ENCODE measurements around the gene CEP128.

Gene CEP128

DNA sequence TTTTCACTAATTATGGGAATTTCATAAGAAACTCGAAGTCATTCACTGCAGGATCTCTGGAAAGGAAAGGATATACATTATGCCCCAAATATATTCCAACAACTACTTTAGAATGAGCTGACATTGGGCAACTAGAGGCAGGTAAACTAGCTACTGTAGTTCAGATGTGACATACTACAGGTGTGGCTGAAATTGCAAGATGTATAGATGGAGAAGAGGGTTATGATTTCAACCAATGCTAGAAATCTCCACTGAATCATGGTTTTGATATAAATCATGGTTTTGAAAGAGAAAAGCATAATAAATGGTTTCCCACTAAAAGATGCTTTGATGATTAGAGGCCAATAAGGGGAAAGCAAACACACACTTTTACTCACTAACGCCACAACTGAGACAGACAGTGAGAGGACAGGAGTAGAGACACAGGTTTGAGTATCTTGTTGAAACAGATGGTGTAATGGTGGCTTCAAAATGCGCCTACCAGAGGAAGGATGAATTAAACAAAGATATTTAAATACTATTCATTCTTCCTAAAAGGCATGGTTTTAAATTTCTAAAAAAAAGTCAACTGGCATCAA, 434.2 kb downstream of the CEP128 start:
- H3K9me3 ChIP-seq (ENCODE audit: control insufficient read depth, insufficient read depth, low read depth, low read length), result no peaks in the 10 kb centered on the region
- no peaks in the 10 kb centered on the region for H3K36me3 ChIP-seq (ENCODE audit: control insufficient read depth in 2 of 2, insufficient read depth in 1 of 2, low read length in 2 of 2)
- no peak overlapping the region for H3K27ac ChIP-seq (ENCODE audit: extremely low read depth, low read depth, low read length)
- CTCF ChIA-PET, result no interaction called here
- H3K4me3 ChIP-seq (ENCODE audit: low read depth, low read length), result no peak overlapping the region
- TF ChIP-seq ZNF555 (tag by site-specific recombination; conservative IDR thresholded peaks at IDR 0.05) (no peak), ZNF274 (IDR thresholded peaks at IDR 0.05; ENCODE audit: low read length) (no peak), ZNF274 (tag by site-specific recombination; IDR thresholded peaks at IDR 0.05; ENCODE audit: borderline replicate concordance) (no peak), ZNF529 (tag by site-specific recombination; IDR thresholded peaks at IDR 0.05; ENCODE audit: insufficient replicate concordance) (no peak), KLF16 (tag by site-specific recombination; IDR thresholded peaks at IDR 0.05) (no peak), ZNF23 (tag by site-specific recombination; IDR thresholded peaks at IDR 0.05; ENCODE audit: borderline replicate concordance) (no peak), ZNF692 (tag by site-specific recombination; IDR thresholded peaks at IDR 0.05) (no peak), IKZF3 (tag by site-specific recombination; IDR thresholded peaks at IDR 0.05) (no peak)
- POLR2A ChIA-PET, result no interaction called here
- H3K4me1 ChIP-seq (ENCODE audit: control insufficient read depth, insufficient read depth, low read length), result no peaks in the 10 kb centered on the region

DNA sequence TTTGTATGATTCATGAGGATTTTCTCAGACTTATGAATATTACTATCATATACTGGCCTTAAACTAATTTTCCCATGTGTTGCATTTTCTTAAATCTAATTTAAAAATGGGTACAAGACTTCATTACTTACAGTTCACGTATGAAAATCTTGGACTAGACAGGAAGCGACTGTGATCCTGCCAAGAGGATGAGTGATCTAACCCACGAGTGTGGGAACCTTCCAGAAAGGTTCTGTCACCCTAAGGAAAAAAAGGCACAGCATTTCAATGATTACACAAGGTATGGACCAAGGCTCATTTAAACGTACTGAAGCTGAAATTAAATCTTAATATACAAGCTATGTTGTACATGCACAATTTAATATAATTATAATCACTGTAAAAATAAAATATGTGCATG, 436.8 kb downstream of the CEP128 start:
- CTCF ChIA-PET, result no interaction called here
- H3K36me3 ChIP-seq (ENCODE audit: control insufficient read depth in 2 of 2, insufficient read depth in 1 of 2, low read length in 2 of 2), result no peaks in the 10 kb centered on the region
- H3K4me1 ChIP-seq (ENCODE audit: control insufficient read depth, insufficient read depth, low read length), result no peaks in the 10 kb centered on the region
- no peak overlapping the region for H3K27ac ChIP-seq (ENCODE audit: extremely low read depth, low read depth, low read length)
- no peaks in the 10 kb centered on the region for H3K9me3 ChIP-seq (ENCODE audit: control insufficient read depth, insufficient read depth, low read depth, low read length)
- TF ChIP-seq KLF16 (tag by site-specific recombination; IDR thresholded peaks at IDR 0.05) (no peak), ZNF391 (tag by site-specific recombination; IDR thresholded peaks at IDR 0.05; ENCODE audit: borderline replicate concordance, low read depth) (no peak), ZNF248 (tag by site-specific recombination; IDR thresholded peaks at IDR 0.05) (no peak), ZNF639 (tag by site-specific recombination; IDR thresholded peaks at IDR 0.05) (no peak), GLIS1 (tag by site-specific recombination; IDR thresholded peaks at IDR 0.05) (no peak), ZNF518A (tag by site-specific recombination; conservative IDR thresholded peaks at IDR 0.05; ENCODE audit: low read depth) (no peak), SCRT1 (tag by site-specific recombination; IDR thresholded peaks at IDR 0.05; ENCODE audit: borderline replicate concordance) (no peak), ZNF629 (tag by site-specific recombination; IDR thresholded peaks at IDR 0.05) (no peak), ZBTB17 (tag by site-specific recombination; IDR thresholded peaks at IDR 0.05) (no peak), ZNF274 (IDR thresholded peaks at IDR 0.05; ENCODE audit: low read length) (no peak), ZNF274 (tag by site-specific recombination; IDR thresholded peaks at IDR 0.05; ENCODE audit: borderline replicate concordance) (no peak), ZNF660 (tag by site-specific recombination; IDR thresholded peaks at IDR 0.05) (no peak), ZEB2 (tag by site-specific recombination; IDR thresholded peaks at IDR 0.05) (no peak), ZNF266 (tag by site-specific recombination; IDR thresholded peaks at IDR 0.05; ENCODE audit: low read depth) (no peak), ZNF433 (tag by site-specific recombination; IDR thresholded peaks at IDR 0.05; ENCODE audit: low read depth) (no peak), ZNF596 (tag by site-specific recombination; IDR thresholded peaks at IDR 0.05) (no peak), ZNF626 (tag by site-specific recombination; IDR thresholded peaks at IDR 0.05) (no peak), ZFP69B (tag by site-specific recombination; IDR thresholded peaks at IDR 0.05) (no peak)
- TF ChIP-seq, protein P1, sequence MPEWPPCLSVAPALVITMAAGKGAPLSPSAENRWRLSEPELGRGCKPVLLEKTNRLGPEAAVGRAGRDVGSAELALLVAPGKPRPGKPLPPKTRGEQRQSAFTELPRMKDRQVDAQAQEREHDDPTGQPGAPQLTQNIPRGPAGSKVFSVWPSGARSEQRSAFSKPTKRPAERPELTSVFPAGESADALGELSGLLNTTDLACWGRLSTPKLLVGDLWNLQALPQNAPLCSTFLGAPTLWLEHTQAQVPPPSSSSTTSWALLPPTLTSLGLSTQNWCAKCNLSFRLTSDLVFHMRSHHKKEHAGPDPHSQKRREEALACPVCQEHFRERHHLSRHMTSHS (tag by site-specific recombination; IDR thresholded peaks at IDR 0.05), result no peak
- H3K4me3 ChIP-seq (ENCODE audit: low read depth, low read length), result no peak overlapping the region
- POLR2A ChIA-PET, result no interaction called here

All from HEK293 (cell line).